GM13976 (cell line): Measurements from ENCODE around the gene NEDD4L.

Source experiments
- DNase-seq: peaks from one replicate; pipeline ENCODE4 v3.0.0; 2012; ENCODE audit warnings: low spot score
- CTCF ChIP-seq: IDR thresholded peaks from 2 replicates; pipeline ENCODE4 v1.5.1; 2012; ENCODE audit warnings: borderline replicate concordance, mild to moderate bottlenecking; ENCODE audit not compliant: insufficient read depth; ENCODE audit errors: extremely low read depth, missing control alignments, control extremely low read depth
- in situ Hi-C: fragments of 300-500 bp; cut with MboI; formaldehyde crosslinking; loops from one replicate; pipeline ENCODE4 v1.12.0; 2022; ENCODE audit warnings: low sequenced_read_pairs, mixed read lengths, inconsistent platforms; ENCODE audit not compliant: unreplicated experiment

NEDD4L gene

GRCh38 chr18:58266291-58266690 lies 222.3 kb downstream of the NEDD4L start:
- no peak for DNase-seq
- in situ Hi-C loops, result no loop called here

GRCh38 chr18:58267493-58267892 lies 223.5 kb downstream of the NEDD4L start:
- in situ Hi-C loops, result no loop called here
- no peak for DNase-seq
- no peak for TF ChIP-seq CTCF

More at GRCh38 chr18:58266291-58266690, 222.3 kb downstream of the NEDD4L start:
- no peak for TF ChIP-seq CTCF

GRCh38 chr18:58268849-58269248 lies 224.8 kb downstream of the NEDD4L start:
- no peak for TF ChIP-seq CTCF
- DNase-seq, result no peak
- in situ Hi-C loops, result no loop called here

- in situ Hi-C loops, result no loop called here
- DNase-seq, result no peak
- TF ChIP-seq CTCF, result no peak
Observed at GRCh38 chr18:58269931-58270330, 225.9 kb downstream of the NEDD4L start.

GRCh38 chr18:58270396-58270795 lies 226.4 kb downstream of the NEDD4L start:
- TF ChIP-seq CTCF, result no peak
- no peak for DNase-seq
- in situ Hi-C loops, result no loop called here

GRCh38 chr18:58271770-58272169 lies 227.7 kb downstream of the NEDD4L start:
- in situ Hi-C loops, result no loop called here
- DNase-seq, result no peak
- TF ChIP-seq CTCF, result no peak

- in situ Hi-C loops, result no loop called here
- no peak for TF ChIP-seq CTCF
- no peak for DNase-seq
Observed at GRCh38 chr18:58272209-58272608, 228.2 kb downstream of the NEDD4L start.
